GM21619 (cell line): Measurements from ENCODE around the gene PIEZO1.
"Not testable (repeated sequence)": the region's sequence is repeated elsewhere in the genome, so short reads cannot be mapped to it uniquely, and the experiment has no call there.

Experiments
- ATAC-seq: cut with Tn5 transposase; IDR thresholded peaks from one replicate; pipeline ENCODE4 v1.9.1; 2021; ENCODE audit not compliant: unreplicated experiment

PIEZO1 gene, protein sequence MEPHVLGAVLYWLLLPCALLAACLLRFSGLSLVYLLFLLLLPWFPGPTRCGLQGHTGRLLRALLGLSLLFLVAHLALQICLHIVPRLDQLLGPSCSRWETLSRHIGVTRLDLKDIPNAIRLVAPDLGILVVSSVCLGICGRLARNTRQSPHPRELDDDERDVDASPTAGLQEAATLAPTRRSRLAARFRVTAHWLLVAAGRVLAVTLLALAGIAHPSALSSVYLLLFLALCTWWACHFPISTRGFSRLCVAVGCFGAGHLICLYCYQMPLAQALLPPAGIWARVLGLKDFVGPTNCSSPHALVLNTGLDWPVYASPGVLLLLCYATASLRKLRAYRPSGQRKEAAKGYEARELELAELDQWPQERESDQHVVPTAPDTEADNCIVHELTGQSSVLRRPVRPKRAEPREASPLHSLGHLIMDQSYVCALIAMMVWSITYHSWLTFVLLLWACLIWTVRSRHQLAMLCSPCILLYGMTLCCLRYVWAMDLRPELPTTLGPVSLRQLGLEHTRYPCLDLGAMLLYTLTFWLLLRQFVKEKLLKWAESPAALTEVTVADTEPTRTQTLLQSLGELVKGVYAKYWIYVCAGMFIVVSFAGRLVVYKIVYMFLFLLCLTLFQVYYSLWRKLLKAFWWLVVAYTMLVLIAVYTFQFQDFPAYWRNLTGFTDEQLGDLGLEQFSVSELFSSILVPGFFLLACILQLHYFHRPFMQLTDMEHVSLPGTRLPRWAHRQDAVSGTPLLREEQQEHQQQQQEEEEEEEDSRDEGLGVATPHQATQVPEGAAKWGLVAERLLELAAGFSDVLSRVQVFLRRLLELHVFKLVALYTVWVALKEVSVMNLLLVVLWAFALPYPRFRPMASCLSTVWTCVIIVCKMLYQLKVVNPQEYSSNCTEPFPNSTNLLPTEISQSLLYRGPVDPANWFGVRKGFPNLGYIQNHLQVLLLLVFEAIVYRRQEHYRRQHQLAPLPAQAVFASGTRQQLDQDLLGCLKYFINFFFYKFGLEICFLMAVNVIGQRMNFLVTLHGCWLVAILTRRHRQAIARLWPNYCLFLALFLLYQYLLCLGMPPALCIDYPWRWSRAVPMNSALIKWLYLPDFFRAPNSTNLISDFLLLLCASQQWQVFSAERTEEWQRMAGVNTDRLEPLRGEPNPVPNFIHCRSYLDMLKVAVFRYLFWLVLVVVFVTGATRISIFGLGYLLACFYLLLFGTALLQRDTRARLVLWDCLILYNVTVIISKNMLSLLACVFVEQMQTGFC (N-terminal part only)

DNA sequence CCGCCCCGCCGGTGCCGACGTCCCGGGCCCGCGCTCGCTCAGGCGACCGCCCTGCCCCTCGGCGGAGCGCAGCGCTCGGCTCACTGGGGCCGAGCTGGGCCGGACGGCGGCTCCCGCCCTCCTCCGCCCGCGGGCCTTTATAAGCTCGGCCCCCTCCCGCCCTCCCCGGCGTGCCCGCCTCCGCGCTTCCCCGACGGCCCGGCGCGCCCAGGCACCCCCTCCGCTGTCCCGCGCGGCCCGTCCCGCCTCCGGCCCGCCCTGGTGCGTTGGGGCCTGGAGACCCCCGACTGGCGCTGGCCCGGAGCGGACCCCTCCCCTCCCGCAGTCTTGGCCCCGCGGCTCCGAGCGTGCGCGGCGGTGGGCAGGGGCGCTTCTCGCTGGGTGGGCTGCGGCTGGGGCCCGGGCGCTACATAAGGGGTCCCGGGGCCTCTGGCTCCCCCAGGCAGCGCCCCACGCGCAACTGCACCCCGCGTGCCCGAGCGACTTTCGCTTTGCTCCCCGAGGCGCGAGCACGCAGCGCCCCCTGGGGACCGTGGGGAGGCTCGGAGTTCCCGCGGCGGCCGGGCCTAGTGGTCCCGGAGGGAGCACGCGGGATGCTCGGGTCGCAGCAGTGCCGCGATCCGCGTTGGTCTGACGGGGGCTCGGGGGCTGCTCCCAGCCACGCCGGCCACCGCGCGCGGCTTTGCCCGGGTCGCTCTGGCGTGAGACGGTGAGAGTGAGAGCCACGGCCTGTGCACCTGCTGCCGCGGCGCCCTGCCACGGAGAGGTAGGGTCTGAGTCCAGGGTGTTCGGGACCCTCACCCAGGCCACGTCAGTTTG, at the start of gene PIEZO1:
PIEZO1 (minus strand) TSS at position 115 of the 819 bp plus-strand sequence. CDS start 256 bp downstream, outside the sequence.
- no peak for ATAC-seq

DNA sequence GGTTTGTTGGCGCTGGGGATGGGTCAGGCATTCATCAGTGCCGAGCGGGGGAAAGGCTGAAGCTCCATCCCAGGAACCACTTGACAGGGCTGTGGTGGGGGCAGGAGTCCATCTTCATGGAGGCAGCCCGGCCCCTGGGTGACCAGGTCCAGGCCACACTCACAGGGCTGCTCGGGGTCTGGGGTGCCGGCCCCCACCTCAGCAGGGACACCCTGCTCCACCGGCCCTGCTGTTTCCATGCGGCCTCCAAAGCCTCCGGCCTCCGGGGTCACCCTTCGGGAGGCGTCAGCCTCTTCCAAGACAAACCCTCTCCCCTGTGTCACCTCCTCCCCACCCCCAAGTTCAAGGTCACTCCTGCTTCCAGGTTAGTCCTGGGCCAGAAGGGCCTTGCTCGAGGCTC, 49.6 kb upstream of the PIEZO1 start:
- ATAC-seq, result no peak

DNA sequence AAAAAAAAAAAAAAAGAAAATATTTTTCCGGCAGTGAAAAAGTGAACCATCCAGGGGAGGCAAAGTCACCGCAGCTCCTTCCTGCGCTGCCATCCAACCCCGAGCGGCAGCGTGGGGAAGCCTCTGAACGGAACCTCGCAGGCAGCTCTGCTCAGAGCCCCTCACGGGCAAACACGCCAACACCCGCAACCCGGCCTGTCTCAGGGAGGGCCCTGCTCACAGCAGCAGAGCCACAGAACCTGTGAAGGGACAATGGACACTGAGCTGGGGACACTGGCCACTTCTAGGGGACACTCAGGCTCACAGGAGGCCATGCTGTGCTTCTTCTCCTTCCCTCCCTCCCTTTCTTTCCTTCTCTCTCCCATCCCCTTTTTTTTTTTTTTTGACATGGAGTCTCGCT, 48.1 kb upstream of the PIEZO1 start:
- ATAC-seq, result no peak

DNA sequence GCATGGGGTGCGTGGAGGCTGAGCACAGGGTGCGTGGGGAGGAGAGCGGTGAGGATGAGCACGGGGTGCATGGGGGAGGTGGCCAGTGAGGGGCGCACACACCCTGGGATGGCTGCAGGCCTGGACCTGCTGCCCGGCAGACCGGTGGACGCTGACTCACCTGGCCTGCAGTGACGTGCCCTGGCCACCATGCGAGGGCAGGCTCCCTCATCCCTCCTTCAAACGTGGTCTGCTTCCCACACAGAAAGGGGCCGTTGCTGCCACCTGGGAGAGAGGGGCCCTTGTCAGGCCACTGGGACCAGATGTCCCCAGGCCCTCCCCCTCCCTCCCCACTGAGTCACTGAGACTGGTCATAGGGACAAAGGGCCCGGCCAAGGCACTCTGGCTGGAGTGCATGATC, 46.8 kb upstream of the PIEZO1 start:
- ATAC-seq, result no peak

DNA sequence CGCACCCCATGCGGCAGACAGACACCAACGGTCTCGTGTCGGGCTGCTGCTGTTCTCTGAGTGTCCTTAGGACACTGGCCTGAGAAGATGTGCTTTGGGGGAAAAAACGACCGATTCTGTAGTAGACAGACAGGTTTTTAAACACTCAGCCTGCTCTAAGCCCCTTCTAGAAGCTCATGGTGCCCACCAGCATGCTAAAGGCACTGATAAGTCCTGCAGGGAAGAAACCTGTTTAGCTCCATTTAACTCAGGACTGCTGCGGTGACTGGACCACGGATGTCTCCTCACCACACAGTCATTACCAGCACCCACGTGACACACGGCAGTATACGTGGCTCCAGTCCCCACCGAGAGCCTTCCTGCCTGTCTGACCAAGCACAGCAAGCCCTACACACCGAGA, 45.8 kb upstream of the PIEZO1 start:
- no peak for ATAC-seq

DNA sequence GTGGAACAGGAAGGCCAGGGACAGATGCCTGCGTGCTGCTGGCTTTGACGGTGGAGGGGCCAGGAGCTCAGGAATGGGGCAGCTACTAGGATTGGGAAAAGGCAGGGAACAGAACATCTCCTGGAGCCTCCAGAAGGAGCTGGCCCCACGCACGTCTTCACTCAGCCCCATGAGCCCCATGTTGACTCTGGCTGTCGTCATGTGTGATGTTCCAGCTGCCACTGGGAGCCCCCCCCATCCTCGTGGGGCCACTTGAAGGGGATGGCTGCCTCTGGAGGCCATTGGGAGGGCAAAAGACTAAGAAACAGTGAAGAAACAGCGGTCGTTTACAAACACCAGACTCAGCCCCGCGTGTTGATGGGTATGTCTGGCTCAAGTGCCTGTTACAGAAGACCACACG, 45.2 kb upstream of the PIEZO1 start:
- ATAC-seq, result no peak

DNA sequence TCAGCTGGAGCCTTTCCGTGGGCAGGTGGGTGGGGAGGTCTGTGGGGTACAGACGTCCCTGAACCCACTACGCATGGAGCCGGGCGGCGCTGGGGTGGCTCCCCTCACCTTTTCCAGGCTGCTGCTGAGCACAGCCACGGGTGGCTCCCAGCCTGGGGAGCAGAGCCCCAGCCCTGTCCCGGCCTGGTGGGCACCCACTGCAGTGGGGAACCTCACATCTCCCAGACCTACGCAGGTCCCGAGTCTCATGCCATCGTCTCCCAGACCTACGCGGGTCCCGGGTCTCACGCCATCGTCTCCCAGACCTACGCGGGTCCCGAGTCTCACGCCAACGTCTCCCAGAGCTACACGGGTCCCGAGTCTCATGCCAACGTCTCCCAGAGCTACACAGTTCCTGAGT, 43.7 kb upstream of the PIEZO1 start:
- no peak for ATAC-seq

DNA sequence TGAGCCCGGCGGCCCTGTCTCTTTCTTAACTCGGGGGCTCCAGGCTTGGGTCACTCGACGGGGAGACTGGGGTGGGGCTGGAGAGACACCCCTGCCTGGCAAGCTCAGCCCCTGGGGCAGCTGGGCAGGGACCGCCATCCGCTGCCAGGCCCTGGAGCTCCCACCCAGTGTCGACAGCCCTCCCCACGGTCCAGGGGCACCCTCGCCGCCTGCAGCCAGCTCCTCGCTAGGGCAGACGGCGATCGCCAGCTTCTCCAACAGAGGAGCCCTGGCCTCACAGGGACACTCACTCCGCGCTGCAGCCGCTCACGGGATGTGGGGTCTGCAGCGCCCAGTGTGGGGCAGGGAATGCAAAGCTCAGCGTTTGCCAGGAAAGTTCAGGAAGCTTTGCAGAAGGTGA, 42.7 kb upstream of the PIEZO1 start:
- no peak for ATAC-seq

DNA sequence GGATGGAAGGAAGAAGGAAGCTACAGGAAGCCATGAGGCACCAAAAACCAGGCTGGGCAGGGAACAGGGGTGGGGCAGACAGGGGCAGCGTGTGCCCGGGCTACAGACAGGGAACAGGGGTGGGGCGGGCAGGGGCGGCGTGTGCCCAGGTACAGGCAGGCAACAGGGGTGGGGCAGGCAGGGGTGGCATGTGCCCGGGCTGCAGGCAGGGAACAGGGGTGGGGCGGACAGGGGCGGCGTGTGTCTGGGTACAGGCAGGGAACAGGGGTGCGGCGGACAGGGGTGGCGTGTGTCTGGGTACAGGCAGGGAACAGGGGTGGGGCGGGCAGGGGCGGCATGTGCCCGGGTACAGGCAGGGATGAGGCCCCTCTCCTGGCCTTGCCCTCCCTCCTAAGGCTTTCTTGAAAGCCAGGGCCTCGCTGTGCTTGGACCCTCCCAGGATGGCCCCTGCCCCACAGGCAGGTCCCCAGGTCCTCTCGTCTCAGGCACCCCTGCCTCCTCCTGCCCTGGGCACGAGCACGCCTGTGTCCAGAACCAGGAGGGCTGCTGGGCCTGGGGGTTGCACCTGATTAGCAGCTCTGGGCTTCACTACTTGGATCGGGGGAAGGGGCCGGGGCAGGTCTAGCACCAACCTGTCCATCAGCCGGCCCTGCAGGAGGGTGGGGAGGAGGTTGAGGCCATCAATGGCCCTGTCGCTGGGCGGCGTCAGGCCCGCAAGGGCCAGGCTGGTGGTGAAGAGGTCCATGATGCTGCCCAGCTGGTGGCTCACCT, 41.2 kb upstream of the PIEZO1 start:
- ATAC-seq, result no peak

DNA sequence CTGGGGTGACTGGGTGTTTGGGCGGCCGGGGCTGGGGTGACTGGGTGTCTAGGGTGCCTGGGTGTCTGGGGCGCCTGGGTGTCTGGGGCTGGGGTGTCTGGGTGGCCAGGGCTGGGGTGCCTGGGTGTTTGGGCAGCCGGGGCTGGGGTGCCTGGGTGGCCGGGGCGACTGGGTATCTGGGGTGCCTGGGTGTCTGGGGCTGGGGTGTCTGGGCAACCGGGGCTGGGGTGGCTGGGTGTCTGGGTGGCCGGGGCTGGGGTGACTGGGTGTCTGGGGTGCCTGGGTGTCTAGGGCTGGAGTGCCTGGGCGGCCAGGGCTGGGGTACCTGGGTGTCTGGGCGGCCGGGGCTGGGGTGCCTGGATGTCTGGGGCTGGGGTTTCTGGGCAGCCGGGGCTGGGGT, 40.1 kb upstream of the PIEZO1 start:
- ATAC-seq, result no peak

DNA sequence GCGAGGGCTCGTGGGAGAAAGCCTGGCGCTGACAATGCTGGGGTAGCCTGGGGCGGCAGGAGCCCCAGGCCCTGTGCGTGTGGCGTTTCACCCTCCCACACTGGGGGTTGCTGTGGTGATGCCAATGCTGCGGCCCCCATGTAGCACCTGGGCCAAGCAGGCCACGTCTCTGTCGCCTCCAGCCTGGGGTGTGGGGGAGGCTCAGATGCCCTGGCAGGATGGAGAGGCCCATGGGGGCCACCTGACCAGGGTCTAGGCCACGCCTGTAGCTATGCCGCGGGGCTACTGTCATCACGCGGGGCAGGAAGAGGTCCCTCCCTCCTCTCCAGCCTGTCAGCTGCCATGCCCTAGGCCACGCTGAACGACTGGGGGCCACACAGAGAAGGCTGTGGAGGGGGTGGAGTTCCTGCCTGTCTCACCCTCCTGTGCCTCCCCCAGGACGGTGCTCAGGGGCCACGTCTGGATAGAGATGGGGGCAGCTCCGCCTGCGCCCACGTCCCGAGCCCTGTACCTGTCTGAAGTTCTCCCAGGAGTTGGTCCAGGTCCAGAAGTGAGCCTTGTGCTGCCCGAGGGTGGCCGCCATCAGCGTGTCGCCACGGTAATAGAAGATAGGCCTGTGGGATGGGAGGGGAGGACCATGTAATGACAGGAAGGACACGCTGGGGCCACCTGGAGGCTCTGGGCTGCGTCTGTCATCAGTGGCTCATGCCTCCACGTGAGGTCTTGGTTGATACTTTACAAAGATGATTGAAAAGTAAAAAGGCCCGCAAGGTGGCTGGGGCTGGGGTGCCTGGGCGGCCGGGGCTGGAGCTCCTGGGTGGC, 39.4 kb upstream of the PIEZO1 start:
- no peak for ATAC-seq

DNA sequence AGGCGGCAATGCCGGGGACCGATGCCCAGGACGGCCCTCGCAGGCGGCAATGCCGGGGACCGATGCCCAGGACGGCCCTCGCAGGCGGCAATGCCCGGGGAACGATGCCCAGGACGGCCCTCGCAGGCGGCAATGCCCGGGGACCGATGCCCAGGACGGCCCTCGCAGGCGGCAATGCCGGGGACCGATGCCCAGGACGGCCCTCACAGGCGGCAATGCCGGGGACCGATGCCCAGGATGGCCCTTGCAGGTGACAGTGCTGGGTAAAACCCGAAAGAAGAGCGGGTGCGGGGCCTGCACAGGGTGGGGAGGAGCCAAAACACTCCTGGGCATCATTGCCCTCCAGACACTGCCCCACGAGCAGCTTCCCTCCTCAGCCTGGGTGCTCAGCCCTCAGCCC, 38.6 kb upstream of the PIEZO1 start:
- ATAC-seq, result not testable (repeated sequence)

DNA sequence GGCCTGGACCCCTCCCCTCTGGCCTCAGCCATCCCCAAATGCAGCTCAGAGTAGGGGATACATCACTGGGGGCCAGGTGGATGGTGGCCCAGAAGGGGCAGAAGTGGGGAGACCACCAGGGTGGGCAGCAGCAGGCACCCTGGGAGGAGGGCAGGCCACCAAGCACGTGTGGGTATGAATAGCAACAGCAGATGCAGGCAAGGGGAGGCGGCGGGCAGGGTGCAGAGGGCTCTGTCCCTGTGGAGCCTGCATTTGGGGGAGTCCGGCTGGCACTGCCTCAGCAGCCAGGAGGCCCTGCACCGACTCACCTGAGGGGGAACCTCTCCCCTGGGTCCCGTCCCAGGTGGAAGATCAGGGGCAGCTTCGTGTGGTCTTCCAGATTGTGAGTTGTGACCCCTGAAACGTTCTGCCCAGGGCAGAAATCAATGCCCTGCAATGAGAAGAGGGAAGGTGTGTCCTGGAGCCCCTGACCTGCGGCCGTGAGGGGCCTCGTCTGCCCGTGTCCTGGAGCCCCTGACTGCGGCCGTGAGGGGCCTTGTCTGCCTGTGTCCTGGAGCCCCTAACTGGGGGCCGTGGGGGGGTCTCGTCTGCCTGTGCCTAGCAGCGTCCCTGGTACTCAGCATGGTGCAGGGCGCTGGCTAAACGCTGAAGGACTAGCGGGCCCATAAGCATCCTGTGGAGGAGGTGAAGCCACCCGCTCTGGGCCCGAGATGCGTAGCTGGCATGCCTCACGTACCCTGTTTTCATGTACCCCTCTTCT, 37.4 kb upstream of the PIEZO1 start:
- no peak for ATAC-seq

DNA sequence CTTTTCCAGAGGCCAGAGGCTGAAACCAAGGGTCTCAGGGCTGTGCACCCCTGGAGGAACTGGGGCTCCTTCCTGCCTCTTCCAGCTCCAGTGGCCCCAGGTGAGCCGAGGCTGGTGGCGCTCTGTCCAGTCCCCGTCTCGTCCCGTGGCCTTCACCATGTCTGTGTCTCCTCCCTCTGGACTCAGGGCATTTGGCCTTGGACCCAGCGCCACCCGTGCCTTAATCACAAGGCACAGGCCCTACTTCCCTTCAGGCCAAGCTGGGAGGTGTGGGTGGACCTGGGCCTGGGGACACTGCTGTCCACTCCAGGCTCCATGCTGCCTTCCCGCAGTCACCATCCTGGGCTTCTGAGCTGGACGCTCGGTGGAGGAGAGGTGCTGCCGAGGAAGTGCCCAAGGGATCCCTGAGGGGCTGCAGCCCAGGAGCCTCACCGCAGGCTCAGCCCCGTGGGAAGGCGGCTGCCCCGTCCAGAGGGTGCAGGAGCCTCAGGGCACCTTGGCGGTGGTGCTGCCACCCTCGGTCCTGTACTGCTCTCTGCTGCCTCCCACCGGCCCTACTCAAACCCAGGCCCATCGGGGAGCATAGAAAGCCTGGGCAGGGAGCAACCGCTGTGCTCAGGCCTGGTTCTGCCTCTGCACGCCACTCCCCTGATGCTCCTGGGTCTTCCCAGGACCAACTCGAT, 36.3 kb upstream of the PIEZO1 start:
- ATAC-seq, result no peak

DNA sequence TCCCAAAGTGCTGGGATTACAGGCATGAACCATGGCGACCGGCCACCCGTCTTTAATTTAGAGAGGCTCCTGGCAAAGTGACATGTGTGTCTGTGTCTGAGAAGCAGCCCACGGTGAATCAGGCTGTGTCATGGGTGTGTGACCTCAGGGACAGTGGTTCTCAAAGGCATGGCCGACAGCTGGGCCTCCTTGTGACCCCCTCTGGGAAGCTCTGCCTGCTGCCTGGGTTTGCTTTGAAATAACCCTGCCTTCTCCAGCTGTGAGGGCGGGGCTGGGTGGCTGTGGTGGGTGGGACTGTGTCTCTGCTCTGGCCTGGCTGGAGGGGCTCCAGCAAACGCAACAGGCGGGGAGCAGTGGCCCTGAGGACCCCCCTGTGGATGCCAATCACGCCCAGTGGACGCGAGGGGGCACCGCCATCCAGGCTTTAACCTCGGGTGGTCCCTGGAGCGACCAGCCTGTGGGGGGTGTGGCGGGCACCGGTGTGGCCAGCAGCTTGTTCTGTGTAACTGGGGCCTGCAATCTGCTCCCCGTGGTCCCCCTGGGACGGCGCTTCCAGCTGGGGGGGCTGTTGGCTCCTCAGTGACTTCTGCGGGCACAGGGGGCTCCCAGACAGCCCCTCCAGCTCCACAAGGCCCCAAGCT, 35.5 kb upstream of the PIEZO1 start:
- no peak for ATAC-seq

DNA sequence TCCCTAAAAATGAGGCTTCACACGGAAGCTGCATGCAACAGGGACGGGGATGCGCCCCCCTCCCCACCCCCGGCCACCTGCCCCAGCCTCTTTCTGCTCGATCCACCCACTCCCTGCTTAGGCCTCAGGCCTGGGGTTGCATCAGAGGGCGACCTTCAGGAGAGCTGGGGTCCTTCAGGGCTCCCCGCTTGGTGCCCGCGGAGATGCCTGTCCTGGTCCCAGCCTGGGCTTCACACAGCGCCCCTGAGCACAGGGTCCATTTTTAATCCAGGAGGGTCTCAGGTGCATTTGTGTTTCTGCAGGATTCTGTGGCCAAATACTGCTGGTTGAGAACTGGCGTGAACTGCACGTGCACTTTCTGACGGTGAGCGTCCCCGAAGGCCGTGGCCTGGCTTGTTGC, 34.1 kb upstream of the PIEZO1 start:
- no peak for ATAC-seq

DNA sequence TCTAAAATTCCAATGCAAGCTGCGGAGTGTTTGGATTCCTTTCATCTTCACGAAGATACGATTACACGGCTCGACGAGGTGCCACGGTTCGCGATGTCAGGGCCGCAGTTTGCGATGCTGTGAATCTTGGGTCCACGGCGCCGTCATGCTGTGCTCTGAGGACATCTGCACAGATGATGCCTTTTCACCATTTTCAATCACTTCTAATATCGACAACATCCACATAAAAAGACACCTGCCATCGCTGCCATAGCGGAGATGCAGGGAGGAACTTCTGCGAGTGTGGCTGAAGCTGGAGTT, 33.5 kb upstream of the PIEZO1 start:
- ATAC-seq, result no peak
